Loucy (cell line): ENCODE data around the gene UNC5B.

Experiments
- CTCF ChIP-seq: fragments of 200-600 bp; sonication (generic); conservative IDR thresholded peaks from 2 replicates; pipeline ENCODE4 v1.5.1; 2014; ENCODE audit warnings: mild to moderate bottlenecking, antibody characterized with exemption, low read length
- EZH2phosphoT487 ChIP-seq: fragments of 200-600 bp; IDR thresholded peaks from 2 replicates; pipeline ENCODE4 v1.6.1; 2018; ENCODE audit warnings: antibody characterized with exemption, mild to moderate bottlenecking, moderate library complexity, borderline replicate concordance

GRCh38 chr10:71344993-71345480, 132.7 kb downstream of the UNC5B start:
- TF ChIP-seq CTCF = no peak
- TF ChIP-seq EZH2phosphoT487 = no peak
